Esophagus muscularis mucosa (tissue), 2 donors: ENCODE measurements around the gene SLC16A3.

Experiments used
- POLR2A ChIP-seq: fragments of 450-650 bp; IDR thresholded peaks from one replicate; pipeline ENCODE4 v1.6.1; 2017; ENCODE audit warnings: antibody characterized with exemption, moderate library complexity, mild to moderate bottlenecking, low read depth
- POLR2AphosphoS5 ChIP-seq, 2 donors: sonication (generic); formaldehyde crosslinking; IDR thresholded peaks; one replicate each; pipeline ENCODE4 v1.6.1; 2017; ENCODE audit warnings: antibody characterized with exemption in 2 of 2

- TF ChIP-seq POLR2A (no peak), POLR2AphosphoS5 (IDR thresholded peaks at IDR 0.05) (no peak)
These were observed 13.3 kb downstream of the SLC16A3 start for GRCh38 chr17:82241926-82242697.
